8988T (cell line): ENCODE results near the gene SBF2.

Source experiments
- DNase-seq: peaks from one replicate; pipeline ENCODE4 v3.0.0; 2011

The SBF2 gene

DNA sequence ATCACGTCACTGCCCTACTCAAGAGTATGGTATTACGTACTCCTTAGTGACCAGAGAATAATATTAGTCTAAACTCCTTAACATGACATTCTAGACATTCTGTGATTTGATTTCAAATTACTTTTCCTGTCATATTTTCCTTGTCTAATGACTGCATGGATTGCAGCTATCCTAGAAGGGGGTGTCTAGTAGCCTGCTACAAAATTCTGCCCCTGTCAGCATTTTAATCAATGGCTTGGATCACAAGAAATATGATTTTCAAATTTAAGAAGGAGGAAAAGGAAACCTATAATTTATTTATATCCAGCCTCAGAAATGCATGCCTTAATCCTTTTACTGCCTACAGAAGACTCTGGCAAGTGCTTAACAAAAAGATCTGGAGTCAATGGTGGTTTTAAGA is 413.4 kb downstream of the SBF2 start:
- no peak for DNase-seq

DNA sequence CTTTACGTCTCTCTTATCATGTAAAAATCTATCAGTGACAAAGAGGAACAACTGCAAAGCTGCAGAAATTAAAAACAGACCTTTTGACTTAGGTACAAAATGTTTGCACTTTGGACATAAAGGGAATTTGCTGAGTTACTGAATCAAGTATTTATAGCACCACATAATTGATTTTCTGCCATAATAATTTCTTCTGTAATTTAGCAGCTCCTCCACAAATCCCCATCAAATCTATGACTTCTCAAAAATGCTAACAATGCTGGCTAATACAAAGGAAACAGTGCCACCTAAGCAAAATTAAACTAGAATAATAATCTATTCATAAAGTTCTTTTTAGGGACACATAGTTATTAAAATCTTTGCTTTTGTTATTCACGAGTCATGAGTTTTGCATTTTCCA is 415.1 kb downstream of the SBF2 start:
- DNase-seq = no peak

DNA sequence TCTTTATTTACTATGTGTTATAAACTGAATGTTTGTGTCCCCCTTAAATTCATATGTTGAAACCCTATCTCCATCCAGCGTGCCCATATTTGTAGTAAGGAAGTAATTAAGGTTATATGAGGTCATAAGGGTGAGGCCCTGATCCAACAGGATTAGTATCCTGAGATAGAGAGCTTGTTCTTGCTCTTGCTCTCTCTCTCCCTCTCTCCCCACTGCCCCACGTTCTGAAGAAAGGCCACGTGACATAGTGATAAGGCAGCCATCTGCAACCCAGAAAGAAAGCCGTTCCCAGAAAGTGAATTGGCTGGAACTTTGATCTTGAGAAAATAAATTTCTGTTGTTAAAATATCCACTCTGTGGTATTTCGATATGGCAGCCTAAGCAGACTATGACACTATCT is 417.7 kb downstream of the SBF2 start:
- DNase-seq = no peak

DNA sequence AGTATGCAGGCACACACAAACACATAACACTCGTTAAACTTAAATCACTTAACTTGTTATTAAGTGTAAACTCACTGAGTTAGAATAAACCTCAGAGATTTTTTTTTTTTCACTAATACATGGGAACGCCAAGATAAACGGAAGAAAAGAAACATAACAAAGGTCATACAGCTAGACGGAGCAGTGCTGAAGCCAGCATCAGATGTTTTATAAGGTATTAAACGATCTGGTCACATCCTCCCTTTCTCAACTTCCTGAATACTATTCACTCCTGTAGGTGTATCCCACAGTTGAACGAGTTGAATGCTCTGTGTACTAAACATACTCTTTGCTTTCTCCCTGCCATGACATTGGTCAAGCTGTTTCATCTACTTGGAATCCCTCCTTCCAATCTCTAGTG is 418.2 kb downstream of the SBF2 start:
- DNase-seq = no peak

DNA sequence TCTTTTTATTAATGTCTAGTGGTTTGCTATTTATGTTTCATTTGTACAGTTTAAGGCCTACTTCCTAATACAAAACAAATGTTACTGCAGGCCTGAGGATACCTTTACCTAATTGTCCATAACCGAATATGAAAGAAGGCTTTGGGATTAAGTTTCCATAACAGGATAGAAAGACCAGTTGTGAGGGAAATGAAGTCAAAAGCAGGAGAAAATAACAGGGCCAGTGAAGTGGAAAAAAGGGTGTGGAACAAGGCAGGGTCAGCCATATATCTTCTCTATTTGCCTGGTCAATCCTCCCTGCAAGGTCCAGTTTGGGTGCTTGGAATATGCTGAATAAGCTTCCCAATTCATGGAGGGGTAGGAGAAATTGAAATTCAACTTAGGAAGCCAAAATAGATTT is 418.6 kb downstream of the SBF2 start:
- no peak for DNase-seq

DNA sequence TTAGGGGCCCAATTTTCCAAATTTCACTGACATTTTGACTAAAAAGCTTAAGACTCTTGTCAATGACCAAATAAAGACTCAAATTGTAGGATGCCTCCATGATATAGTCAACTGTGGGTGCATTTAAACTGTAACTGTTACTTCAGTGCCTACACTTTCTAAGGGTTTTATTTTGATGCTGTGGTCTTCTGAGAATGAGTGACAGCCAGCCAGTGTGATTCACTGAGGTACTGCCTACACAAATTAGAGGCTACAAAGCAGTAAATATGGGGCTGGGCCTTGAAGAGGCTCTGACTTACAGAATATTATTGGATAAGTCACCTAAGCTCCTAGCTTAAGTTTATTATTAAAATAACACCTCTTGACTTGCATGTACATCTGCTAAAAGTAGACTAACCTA is 419.6 kb downstream of the SBF2 start:
- DNase-seq = no peak

DNA sequence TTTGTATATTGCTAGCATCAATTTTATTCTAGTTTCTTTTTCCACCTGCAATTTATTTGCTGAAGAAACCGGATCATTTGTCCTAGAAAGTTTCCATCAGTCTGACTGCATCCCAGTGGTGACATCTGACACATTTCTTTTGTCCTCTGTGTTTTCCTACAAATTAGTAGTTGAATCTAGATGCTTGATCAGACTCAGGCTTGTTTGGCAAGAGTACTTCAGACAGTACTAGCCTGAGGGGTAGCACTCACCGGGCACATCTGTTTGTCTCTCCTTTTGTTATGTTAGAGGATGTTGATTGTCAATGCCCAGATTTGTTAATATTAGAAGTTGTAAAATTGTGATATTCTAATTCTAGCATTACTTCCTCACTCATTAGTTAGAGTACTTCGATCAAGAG is 425.4 kb downstream of the SBF2 start:
- no peak for DNase-seq

DNA sequence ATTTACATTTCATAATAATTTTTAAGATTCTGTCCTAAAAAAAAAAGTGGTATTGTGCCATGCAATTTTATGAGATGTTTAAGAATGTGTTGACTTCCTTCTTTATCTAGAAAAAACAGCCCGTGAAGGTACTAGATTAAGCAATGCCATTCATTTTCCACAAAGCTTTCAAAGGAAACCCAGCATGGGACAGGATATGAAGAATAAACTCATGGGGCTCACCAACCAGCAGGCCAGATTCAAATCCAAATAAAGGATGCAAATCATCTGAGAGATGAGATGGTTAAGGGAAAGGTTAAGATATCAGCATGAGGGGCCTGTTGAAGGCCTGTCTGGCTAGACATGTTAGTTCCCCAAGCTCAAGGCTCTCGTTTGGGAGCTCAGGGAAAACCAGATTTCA is 431.0 kb downstream of the SBF2 start:
- DNase-seq = no peak

DNA sequence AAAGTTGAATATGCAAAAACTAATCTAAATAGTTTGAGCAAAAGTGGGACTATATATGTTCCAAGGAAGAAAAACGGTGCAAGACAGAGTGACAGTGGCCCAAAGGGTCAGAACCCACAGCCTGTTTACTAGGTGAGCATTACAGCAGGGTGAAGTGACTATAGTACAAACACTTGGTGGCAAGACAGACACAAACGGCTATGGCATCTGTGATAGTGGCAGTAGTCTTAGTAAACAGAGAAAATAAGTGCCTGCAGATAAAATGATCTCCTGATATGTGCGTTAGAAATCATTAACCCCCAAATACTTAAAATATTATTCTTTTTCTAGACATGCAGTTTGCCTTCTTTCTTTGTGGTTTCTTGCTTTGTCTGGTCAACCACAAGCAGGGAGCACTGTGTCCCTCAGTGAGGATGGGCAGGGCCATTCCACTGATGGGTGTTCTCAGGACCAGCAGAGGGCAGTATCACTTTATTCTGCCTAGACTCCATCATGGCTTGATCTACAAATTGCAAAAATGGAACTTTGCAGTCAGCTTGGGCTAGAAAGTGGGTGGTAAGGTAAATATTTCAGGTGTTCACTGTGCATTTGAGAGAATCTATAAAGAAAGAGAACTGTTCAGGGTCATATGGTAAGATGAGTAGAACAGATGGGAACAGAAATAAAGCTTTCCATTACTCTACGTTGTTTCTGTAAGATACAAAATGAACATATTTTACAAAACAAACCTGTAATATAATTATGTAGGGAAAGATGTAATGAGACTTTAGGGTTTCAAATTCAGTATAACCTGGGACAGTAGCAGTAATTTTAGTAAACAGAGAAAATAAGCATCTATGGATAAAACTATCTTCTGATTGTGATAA is 431.9 kb downstream of the SBF2 start:
- peak; percentile 33 for DNase-seq

DNA sequence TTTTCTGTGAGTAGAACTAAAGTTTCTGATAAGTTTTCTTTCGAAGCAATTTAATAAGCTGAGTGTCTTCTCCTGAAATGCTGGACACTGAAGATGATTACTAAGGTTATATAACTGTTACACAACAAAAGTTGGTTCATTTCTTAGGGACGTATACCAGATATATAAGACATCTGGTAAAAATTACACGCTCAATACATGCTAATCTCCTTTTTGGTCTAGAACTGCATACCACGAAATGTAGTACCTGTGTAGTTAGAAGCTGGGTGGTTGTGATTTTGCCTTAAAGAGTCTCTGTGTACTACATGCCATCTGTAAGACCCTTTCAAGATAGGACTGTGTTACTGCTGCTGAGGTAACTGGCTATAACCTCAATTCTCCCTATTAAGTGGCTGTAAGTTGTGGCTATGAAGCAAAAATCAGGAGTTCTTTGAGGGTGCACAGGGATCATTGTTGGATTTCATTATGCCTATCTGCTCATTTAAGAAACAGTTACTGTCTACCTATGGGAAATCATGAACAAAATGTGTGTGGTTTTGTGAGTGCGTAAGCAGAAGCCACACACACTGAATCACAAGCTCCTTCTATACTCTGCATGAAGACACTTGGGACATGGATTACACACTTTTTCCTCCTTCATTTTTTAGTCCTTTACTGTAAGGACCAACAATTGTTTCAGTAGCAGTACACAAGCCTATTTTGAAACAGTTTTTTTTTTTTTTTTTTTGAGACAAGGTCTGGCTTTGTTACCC is 434.3 kb downstream of the SBF2 start:
- DNase-seq = no peak

DNA sequence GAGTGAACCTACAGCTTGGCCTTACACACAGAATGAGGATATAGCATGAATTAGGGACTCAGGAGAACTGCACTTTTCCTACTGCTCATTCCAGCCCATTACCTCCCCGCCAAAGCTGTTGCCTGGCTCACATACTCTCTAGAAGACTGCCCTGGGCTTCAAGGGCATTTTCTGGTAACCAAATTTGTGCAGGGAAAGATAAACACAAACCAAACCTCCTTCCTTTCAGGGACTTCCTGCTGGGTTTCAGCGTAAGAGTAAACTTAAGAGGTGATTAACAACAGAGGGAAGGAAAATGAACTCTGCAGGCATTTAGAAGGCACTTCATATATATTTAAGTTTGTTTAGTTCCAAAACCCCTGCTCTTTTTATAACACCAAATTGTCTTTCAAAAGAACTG is 435.2 kb downstream of the SBF2 start:
- DNase-seq = no peak

DNA sequence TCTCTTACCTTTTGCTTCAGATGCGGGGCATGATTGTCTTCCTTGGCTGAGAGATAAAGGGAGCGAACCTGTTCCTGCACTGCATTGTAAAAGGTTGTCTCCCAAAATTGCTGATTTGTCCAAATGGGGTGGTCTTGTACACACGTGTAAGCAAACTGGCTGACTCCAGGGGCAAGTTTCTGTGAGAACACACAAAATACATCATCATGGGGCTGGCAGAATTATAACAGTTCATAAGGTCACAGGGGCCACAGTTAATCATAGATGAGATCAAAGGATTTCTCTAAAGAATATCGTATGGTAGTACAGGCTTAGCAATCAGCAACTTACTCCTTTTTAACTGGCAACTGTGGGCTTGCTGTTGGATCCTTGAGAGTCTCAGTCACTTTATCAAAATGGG is 435.8 kb downstream of the SBF2 start:
- no peak for DNase-seq

DNA sequence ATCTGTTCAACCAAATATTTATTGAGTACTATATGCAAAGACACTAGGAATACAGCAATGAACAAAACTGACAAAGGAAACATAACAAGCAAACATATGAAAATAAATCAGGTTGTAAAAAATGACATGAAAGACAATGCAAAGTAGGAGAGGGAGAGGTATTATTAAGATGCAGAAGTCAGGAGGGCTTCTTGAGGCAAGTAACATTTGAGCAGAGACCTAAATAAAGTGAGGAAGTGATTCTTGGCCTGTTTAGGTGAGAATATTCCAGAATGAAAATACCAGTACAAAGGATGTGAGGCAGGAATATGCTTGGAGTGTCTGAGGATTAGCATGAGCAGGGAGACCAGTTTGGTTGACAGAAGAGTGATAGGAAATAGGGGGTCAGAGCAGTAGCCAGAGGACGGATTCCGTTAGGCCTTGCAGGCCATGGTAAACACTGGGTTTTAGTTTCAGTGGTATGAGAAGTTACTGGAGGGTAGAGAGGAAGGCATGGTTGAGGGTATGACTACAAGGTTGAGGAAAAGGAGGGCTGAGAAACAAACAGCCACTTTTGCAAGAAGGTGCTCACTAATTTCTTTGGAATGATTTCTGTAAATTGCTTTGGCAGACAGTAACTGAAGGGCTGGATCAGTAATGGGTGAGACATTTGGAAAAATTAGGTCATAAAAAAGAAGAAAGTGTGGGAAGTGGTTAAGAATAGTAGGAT is 438.3 kb downstream of the SBF2 start:
- no peak for DNase-seq

DNA sequence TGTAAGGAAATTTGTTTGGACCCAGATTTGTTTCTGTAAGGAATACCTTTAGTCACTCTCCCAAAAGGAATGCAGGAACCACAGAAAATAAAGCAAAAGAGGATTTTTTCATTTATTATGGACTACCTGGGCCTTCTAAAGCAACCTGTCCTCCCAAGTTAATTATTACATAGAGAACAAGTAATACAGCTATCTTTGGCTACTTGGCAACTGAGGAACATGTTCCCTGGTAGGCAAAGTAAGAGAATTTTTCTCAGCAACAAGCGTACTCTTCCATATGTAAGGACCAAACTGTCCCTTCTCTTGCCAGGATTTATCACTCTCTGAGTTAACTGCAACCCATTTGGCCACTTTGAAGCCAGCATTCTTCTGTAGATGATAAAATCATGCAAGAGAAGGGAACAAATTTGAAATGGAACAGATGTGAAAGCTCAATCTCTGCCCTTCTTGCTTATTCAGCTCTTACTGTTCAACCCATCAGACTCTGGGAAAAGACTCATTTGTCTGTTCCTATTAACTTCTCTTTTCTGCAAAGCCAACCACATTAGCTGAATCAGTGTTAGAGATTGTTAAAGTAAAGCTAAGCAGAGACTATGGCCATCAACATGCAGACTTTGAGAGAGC is 440.0 kb downstream of the SBF2 start:
- no peak for DNase-seq

DNA sequence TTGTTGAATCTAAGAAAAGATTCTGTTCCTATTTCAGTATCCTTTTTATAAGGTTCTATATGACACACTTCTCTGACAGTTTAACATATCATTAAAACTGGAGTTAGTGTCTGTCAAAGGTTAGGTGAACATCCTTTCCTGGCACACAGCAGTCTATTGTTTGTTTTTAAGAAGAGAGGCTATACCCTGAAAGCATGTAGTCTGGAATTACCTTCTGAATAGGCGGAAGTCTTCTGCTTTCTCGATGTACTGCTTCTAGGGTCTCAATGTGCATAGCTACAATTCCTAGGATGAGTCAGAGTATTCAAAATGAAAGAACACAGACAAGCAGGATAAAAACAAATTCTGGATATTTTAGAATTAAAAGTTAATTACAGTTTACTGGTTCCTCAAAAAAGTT is 441.6 kb downstream of the SBF2 start:
- DNase-seq = no peak

DNA sequence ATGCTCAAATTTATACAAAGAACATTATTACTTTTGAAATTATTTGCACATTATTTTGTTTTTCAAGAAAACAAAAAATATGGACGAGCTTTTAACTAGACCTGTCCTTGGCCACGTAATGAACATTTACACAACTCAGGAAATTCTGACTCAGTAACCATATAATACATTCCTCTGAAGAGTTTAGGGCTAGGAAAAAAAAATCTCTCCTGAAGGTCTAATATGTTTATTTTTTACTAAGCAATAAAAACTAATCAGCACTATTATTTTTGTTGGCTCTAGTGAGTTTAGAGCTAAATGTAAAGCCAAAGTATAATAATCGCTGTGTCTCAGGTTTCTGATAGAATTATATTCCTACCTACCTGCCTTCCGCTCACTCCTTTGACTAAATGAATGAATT is 442.7 kb downstream of the SBF2 start:
- DNase-seq = no peak

DNA sequence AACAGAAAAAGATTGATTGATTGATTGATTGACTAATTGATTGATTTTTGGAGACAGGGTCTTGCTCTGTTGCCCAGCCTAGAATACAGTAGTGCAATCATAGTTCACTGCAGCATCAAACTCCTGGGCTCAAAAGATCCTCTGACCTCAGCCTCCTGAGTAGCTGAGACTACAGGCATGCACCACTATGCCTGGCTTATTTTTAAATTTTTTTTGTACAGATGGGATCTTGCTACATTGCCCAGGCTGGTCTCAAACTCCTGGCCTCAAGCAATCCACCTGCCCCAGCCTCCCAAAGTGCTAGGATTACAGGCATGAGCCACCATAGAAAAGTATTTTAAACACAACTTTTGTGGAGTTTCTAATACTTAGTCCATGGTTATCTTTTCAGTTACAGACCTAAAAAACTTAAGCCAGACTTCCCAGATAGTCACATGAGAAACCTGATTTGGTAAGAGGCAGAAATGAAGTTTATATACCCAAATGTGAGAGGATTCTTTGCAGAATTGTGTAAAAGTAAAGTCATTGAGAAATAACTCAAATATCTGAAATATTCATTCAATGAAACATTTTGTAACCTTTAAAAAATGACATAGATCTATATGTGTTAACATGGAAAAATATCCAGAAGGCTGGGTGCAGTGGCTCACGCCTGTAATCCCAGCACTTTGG is 443.7 kb downstream of the SBF2 start:
- DNase-seq = no peak

DNA sequence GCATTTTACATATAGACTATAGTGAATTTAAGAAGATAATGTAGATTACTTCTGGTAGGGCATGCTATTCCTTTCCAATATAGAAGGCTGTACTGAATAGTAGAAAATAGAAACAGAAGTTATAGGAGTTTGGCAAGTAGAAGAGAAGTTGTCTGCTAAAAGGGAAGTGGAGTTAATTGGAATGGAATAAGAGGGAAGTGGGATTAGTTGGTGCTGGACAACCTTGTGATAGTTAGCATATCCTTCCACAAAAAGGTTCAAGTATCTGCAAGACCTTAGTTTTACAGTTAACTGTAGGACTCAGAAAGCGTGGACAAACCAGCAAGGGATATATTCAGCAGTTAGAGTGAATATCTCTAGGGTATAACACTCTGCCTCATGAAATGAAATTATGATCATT is 444.6 kb downstream of the SBF2 start:
- no peak for DNase-seq

DNA sequence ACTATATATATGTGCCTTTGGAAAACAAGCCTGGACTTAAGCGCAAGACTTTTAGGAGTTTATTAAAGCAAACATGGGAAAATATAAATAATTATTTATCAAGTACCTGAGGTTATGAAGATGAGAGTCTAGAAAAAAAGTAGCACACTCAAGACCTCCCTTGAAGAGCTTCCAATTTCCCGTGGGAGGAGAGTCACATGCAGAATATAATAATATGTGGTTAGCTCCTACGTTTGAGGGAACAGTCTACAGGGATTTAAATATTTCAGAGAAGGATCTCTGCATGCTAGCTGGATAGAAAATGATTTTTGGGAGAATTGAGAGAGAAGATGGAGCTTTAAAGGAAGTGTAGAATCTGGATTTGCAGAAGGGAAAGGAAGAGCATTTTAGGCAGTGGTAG is 446.4 kb downstream of the SBF2 start:
- DNase-seq = no peak

DNA sequence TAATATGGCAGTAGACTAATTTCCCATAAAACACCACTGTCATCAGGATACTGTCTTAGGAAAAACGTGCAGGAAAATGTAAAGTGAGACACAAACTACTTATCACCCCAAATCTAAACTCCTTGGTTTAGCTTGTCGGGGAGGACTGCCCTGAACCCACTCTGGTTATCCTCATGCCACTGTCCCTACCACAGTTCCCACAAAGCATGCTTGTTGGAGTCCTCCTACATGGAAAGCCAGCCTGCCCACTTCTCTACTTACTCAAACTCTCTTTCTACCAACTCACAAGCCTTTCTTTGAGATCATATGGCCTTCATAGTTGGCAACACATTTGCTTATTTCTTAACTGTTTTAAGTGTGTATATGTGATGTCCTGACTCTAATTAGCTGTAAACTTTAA is 451.1 kb downstream of the SBF2 start:
- no peak for DNase-seq

DNA sequence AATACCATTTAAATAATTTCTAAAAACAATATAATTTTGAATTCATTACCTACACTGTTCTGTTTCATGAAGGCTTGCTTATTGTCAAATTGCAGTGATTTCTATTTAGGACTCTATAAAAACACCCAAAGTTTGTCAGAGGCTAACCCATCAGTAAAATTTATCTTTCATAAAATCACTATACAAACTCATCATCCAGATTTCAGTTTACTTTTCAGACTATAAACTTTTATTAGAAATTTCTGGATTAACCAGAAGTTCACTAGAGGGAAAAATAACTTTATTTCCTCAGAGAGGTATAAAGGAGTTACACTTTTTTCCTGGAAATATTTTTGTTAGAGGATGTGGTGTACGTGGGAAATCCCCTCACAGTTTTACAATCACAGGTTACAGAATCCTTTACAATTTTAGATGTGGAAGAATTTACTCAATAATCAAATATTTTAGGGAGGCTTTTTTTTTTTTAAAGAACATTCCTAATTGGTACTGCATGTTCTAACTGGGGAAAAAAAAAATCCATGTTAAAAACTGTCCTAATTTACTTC is 453.5 kb downstream of the SBF2 start:
- no peak for DNase-seq

DNA sequence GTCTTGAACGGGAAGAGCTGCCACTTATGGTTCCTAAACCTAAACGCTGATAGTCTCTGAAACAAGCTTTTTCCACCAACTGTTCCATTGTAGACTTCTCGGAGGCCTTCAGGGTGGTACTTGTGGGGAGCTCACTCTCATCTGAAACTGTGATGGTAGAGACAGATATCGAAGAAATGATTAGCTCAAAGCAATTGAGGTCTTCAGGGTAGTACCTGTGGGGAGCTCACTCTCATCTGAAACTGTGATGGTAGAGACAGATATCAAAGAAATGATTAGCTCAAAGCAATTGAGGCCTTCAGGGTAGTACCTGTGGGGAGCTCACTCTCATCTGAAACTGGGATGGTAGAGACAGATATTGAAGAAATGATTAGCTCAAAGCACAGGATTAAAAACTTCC is 454.5 kb downstream of the SBF2 start:
- no peak for DNase-seq

DNA sequence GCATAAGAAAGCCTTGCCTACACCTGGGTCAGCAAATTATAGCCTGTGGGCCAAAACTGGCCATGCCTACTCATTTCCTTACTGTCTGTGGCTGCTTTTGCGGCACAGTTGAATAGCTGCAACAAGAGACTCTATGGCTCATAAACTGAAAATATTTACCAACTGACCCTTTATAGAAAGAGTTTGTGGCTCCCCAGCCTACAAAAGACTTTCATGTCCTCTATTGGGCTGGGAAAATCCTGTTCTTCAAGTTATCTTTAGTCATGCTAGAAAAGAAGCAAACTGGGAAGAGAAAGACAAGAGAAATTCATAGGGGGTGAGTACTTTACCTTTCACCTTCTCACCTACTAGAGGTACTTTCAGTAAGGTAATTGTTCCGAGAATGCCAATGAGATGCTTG is 455.1 kb downstream of the SBF2 start:
- no peak for DNase-seq
